HPDE6-E6E7 (cell line): ENCODE measurements around the gene ZNF576.
"Not testable (repeated sequence)": the region's sequence is repeated elsewhere in the genome, so short reads cannot be mapped to it uniquely, and the experiment has no call there.

Experiments used
- DNase-seq: peaks from one replicate; pipeline ENCODE4 v3.0.0; 2011; ENCODE audit warnings: missing footprints; ENCODE audit errors: extremely low spot score

The ZNF576 gene

DNA sequence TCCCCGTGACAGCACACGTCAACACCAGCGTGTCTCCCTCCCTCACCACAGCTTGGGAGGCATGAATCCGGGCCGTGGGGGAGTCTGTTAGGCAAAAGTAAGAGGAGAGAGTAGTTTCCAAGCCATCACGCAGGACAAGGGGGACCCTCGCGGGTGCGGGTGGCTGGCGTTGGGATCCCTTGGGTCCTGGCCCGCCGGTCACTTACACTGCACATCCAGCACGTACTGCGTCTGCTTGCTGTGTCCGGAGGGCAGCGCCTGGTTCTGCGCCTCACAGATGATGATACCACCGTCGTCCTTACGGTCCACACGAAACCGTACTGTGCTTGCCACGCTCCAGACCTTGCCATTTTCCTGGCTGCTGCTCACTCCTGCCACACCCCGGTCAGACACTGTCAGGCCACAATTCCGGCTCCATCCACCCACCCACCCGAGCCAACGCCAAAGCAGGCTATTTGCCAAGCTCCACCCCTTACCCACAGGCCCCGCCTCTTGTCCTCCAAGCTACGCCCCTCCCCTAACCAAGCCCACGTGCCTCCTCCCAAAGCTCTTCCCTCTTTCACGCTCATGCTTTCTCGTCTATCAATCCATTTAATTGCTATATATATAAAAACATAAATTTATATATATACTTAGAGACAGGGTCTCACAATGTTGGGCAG lies 29.7 kb downstream of the ZNF576 start:
- DNase-seq = no peak

DNA sequence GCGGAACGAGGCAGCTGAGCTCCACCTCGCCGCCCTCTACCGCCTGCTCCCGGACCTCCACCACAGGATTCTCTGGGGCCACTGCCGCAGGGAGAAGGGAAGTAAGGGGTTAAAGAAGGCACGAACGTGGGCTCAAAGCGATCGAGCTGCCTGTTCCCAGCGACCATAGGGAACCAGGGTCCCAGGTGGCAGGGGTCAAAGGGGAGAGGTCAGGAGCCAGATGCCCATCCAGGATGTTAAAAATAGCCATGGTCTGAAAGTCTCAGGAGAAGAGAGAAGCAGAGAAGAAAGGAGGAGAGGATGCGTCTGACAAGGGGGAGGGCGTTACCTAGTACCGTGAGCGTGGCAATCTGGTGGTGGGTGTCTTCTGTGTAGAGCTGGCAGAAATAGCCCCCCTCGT lies 30.4 kb downstream of the ZNF576 start:
- no peak for DNase-seq

- DNase-seq = no peak
Measured at GRCh38 chr19:43628646-43629326, 32.4 kb downstream of the ZNF576 start.

DNA sequence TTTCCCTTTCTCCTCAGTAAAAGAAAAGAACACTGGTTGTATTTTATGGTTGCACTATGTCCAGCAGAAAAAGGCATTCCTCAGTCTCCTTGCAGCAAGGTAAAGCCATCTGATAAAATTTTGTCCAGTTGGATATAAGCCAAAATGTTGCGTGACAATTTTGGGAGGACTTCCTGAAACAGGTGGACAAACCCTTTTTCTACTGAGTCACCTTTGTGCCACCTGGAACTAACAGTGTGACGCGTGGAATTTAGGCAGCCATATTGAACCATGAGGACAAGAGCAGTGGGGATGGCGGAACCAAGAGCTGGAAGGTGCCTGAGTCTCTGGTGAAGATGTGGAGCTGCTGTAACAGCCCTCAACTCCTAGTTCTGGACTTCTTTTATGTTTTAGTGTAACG lies 35.1 kb downstream of the ZNF576 start:
- DNase-seq = no peak

GRCh38 chr19:43633520-43633919 lies 37.1 kb downstream of the ZNF576 start:
- DNase-seq = no peak

DNA sequence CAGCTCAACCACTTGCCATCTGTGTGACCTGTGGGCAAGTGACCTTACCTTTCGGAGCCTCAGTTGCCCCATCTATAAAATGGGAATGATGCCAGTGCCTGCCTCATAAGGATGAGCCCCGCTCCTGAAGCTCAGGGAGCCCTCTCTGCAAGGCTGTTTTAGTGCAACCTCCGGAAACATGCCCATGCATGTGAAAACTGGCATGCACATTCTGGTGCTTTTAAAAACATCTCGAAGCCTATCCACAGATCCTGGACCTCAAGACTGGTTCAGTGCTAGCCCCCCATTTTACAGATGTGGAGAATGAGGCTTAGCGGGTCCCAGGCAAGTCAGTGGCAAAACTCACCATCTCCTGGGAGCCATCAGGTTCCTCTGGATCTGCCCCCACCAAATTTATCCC lies 37.7 kb downstream of the ZNF576 start:
- no peak for DNase-seq

DNA sequence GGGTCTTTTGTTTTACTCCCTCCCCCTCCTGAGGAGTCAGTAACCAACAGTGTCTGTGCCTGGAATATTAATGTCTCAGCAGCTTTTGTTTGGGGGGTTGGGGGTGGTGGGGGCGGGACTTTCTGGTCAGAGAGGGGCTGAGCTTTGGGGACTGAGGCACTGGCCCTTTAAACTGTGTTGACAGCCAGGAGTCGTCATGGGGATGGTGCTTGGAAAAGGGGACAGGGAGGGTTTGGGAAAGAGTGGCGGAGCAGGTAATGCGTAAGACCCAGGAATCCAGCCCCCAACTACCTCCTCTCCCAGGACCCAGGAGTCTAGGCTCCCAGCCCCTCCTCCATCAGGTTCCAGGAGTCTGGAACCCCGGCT lies 38.1 kb downstream of the ZNF576 start:
- DNase-seq = no peak

GRCh38 chr19:43634872-43635560 lies 38.6 kb downstream of the ZNF576 start:
- DNase-seq = no peak

- DNase-seq = not testable (repeated sequence)
Measured at GRCh38 chr19:43635561-43635940, 39.2 kb downstream of the ZNF576 start.

DNA sequence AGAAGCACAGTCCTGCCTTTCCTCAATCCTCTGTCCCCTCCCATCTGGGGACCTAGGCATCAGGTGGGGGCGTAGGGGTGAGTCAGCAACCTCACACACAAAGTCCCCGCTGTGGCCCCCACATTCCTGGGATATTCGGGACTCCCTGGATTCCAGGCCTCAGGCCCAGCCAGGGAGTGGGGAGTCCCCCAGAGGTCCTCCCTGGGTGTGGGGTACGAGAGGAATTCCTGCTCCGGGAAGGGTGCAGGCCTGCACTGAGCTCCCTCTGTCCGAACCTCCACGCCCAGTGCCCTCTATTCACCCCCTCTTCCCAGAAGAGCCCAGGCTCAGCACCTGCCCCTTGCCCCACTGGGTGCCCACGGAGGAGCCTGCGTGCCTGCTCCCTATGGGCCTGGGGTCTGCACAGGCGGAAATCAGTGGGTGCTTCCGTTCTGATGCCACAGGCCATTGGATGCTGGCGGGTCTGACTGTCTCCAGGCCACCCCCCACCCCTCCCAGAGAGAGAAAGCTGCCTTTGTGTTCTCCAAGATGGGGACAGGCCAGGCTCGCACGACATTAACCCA lies 39.8 kb downstream of the ZNF576 start:
- no peak for DNase-seq

DNA sequence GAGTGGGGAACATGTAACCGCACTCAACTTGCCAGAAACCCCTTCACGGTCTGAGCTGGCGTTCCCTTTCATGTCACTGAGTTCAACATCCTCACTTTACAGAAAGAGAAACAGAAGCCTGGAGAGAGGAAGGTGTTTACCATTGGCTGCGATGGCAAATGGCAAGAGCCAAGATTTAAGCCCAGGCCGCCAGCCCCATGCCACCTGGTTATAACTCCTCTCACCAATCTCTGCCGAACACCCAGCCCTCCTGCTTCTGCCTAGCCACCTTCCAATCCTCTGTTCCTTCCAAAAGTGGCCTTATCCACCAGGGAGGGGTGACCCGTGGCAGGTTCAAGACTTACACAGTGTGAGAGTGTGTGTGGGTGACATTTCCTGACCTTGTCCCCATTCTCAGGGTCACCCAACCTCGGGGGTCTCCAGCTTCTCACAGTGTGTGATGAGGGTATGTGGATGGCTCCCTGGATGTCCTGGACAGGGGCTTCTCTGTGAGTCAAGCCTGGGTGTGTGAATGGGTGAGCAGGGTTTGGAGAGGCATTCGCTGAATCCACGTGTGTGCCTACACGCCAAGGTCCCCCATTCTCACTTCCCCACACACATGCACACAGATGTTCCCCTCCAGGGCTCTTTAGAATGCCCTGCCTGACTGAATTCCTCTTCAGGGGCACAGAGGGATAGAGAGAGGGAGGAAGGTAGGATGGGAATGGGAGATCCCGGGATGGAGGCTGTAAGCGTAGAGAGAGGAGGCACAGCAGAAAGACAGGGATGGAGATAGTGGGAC lies 42.0 kb downstream of the ZNF576 start:
- DNase-seq = no peak

- no peak for DNase-seq
Measured at GRCh38 chr19:43638995-43639518, 42.7 kb downstream of the ZNF576 start.

GRCh38 chr19:43639519-43640423 lies 43.4 kb downstream of the ZNF576 start, which contains the start of gene CADM4:
TSS of gene CADM4 (minus strand) at chr19:43639850. CDS start at chr19:43639790, 60 bp downstream.
- DNase-seq = no peak

- DNase-seq = no peak
Measured at GRCh38 chr19:43640424-43640757, 44.0 kb downstream of the ZNF576 start.

- no peak for DNase-seq
Measured at GRCh38 chr19:43641333-43641732, 44.9 kb downstream of the ZNF576 start.

GRCh38 chr19:43642531-43642930 lies 46.1 kb downstream of the ZNF576 start:
- no peak for DNase-seq

DNA sequence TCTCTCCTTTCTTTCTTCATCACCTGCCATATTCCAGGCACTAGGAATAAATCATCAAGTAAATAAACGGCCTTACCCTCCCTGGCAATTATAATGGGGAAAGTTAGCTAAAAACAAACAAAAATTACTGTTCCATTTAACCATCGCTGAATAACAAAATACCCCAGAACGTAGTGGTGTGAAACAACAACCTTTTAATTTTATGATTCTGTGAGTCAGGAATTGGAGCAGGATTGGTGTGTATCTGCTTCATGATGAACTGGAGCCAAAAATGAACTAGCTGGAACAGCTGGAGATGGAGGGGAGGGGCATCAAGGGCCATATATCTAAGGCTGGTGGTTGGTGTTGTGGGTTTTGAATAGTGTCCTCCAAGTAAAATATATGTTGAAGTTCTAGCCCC lies 46.9 kb downstream of the ZNF576 start:
- DNase-seq = no peak

GRCh38 chr19:43644181-43644580 lies 47.8 kb downstream of the ZNF576 start:
- no peak for DNase-seq

DNA sequence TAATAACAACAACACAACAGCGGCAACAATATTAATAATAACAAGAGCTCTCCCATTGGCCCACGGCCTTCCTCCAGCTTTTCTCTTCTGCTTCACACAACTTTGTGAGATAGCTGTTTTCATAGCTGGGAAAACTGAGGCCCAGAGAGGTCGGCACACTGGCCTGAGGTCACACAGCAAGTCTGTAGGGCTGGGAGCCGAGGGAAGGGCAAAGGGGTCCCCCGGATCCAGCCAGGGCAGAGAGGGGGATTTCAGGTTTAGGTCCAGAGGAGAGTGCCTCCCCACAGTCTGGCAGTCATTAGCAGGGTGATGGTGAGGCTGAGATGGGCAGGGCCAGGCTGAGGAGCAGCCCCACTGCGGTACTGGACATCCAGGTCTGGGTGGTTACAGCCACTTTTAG lies 52.2 kb downstream of the ZNF576 start:
- no peak for DNase-seq

DNA sequence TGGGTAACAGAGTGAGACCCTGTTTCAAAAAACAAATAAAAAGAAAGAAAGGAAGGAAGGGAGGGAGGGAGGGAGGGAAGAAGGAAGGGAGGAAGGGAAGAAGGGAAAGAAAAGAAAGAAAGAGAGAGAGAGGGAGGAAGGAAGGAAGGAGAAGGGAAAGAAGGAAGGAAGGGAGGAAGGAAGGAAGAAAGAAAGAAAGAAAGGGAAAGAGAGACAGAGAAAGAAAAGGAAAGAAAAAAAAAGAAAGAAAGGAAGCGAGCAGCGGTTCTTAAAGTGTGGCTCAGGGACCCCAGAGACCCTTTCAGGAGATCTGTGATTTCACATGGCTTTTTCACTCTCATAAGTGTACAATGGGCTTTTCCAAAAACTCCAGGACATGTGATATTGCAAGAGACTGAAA lies 53.1 kb downstream of the ZNF576 start:
- DNase-seq = no peak

- not testable (repeated sequence) for DNase-seq
Measured at GRCh38 chr19:43650276-43650675, 53.9 kb downstream of the ZNF576 start.
